Upper lobe of right lung (tissue), 1 donor: ENCODE results near the gene DHRS2. TPM values are rescaled to one million over a fixed set of nuclear protein-coding genes. Genes with fewer than 3 reads are reported as not detected.
A peak's percentile ranks its signal among the peaks of the same experiment; 100 is the strongest.
"Not testable (repeated sequence)": the region's sequence is repeated elsewhere in the genome, so short reads cannot be mapped to it uniquely, and the experiment has no call there.

ENCODE experiments used
- ATAC-seq: fragments of 200-7000 bp; cut with Tn5 transposase; one replicate; pipeline ENCODE4 v1.9.1; 2020; ENCODE audit warnings: mild to moderate bottlenecking, moderate library complexity
- DNase-seq: peaks from one replicate; pipeline ENCODE4 v3.0.0-alpha.2; 2020
- H3K27ac ChIP-seq: fragments of 200-600 bp; one replicate; pipeline ENCODE4 v1.8.0; 2022
- H3K27me3 ChIP-seq: fragments of 200-600 bp; one replicate; pipeline ENCODE4 v1.8.0; 2022; ENCODE audit warnings: mild to moderate bottlenecking
- H3K36me3 ChIP-seq: fragments of 200-600 bp; one replicate; pipeline ENCODE4 v1.8.0; 2022
- H3K4me1 ChIP-seq: fragments of 200-600 bp; one replicate; pipeline ENCODE4 v1.8.0; 2022
- H3K4me3 ChIP-seq: fragments of 200-600 bp; one replicate; pipeline ENCODE4 v1.8.0; 2022; ENCODE audit warnings: mild to moderate bottlenecking
- H3K9me3 ChIP-seq: fragments of 200-600 bp; one replicate; pipeline ENCODE4 v1.8.0; 2022
- intact Hi-C: fragments of 100-400 bp; cut with DNase I; formaldehyde crosslinking; loops from one replicate; pipeline ENCODE4 v1.11.0; 2022
- long read RNA-seq: library from polyadenylated mRNA; unstranded; transcript quantifications from one replicate; pipeline ENCODE4 v2.0.0, GENCODE V29; 2021
- total RNA-seq: library from RNA; stranded (reverse); fragmentation: NEBNext Ultra II Directional; extraction: Animal tissue kit (Norgen Biotek cat#: 25700); gene quantifications from one replicate; pipeline ENCODE4 v1.2.1, GENCODE V29; 2021
- TF ChIP-seq, protein P1 (sequence below): fragments of 200-600 bp; IDR thresholded peaks from one replicate; pipeline ENCODE4 v1.8.0; 2022; ENCODE audit warnings: antibody characterized with exemption
- donor health status: DM: no; HTN: yes; CAD: no; lungs with severe emphysema.

The DHRS2 gene, protein sequence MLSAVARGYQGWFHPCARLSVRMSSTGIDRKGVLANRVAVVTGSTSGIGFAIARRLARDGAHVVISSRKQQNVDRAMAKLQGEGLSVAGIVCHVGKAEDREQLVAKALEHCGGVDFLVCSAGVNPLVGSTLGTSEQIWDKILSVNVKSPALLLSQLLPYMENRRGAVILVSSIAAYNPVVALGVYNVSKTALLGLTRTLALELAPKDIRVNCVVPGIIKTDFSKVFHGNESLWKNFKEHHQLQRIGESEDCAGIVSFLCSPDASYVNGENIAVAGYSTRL
- total RNA-seq, result 0.61 TPM
- long read RNA-seq, partial matches to known transcripts, result 0 of 1 reads
- long read RNA-seq, other reads (novel, unspliced or antisense), result 0 of 1 reads

DNA sequence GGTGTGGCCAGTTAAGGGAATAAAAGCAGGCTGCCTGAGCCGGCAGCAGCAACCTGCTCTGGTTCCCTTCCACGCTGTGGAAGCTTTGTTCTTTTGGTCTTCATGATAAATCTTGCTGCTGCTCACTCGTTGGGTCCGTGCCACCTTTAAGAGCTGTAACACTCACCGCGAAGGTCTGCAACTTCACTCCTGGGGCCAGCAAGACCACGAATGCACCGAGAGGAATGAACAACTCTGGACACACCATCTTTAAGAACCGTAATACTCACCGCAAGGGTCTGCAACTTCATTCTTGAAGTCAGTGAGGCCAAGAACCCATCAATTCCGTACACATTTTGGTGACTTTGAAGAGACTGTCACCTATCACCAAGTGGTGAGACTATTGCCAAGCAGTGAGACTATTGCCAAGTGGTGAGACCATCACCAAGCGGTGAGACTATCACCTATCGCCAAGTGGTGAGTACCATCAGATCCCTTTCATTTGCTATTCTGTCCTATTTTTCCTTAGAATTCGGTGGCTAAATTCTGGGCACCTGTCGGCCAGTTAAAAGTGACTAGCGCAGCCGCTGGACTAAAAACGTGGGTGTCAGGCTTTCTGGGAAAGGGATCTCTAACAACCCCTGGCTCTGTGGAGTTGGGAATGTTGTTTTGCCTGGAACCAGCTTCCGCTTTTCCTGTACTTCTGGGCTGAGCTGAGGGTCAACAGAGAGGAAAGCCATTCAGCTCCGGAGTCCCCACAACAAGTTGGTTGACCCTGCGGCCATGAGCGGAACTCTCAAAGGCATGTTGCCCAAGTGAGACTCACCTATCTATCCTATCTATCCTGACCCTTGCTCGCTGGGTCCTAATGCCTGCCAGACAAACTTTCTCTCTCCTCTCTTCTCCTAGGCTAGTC, at the start of gene DHRS2:
DHRS2 (plus strand) TSS at position 48 of the 895 bp plus-strand sequence. CDS start 2,501 bp downstream, outside the sequence.
- DNase-seq, result no peak
- Histone ChIP-seq H3K27ac (no peak within 1 kb of the TSS), H3K27me3 (no peaks in the 10 kb centered on the region), H3K4me3 (no peak within 1 kb of the TSS), H3K9me3 (no peaks in the 10 kb centered on the region), H3K36me3 (no peaks in the 10 kb centered on the region), H3K4me1 (peaks cover 5% of the 10 kb centered on the region)
- ATAC-seq, result no peak
- intact Hi-C loops, result no loop called here
- TF ChIP-seq, protein P1, sequence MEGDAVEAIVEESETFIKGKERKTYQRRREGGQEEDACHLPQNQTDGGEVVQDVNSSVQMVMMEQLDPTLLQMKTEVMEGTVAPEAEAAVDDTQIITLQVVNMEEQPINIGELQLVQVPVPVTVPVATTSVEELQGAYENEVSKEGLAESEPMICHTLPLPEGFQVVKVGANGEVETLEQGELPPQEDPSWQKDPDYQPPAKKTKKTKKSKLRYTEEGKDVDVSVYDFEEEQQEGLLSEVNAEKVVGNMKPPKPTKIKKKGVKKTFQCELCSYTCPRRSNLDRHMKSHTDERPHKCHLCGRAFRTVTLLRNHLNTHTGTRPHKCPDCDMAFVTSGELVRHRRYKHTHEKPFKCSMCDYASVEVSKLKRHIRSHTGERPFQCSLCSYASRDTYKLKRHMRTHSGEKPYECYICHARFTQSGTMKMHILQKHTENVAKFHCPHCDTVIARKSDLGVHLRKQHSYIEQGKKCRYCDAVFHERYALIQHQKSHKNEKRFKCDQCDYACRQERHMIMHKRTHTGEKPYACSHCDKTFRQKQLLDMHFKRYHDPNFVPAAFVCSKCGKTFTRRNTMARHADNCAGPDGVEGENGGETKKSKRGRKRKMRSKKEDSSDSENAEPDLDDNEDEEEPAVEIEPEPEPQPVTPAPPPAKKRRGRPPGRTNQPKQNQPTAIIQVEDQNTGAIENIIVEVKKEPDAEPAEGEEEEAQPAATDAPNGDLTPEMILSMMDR, result no peak

DNA sequence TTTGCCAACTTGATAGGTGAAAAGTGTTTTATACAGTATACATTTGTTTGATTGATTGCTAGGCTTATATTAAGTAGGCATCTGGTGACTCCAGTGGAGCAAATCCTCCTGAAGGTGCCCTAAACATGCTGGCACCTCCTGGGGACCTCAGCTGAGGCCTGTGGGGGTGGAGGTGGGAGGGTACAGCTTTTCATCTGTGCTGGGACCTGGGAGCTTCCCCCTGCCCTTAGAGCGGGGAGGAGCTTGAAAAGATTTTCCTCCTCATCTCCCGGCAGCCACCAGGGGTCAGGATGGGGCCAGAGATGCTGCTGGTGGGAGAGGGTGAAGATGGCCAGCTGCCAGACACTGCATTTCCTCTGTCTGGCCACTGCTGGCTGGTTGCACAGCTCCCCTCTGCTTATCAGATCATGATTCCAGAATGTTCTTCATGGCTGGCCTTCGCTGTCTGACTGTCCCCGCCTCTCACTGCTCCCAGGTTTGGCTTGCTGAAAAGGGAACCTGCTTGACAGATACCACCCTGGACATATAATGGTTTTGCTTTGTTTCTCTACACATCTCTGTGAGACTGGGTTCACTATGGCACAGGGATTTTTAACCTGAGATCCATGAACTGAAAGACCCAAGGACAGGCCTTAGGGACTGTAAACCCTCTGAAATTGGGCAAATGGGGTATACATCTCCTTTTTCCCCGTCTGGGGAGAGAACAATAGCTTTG, 47.1 kb upstream of the DHRS2 start:
- peak; percentile 94 for DNase-seq
- TF ChIP-seq, protein P1, result peak; percentile 86
- no peak overlapping the region for H3K4me3 ChIP-seq
- no peak overlapping the region for H3K27ac ChIP-seq
- peaks cover 5% of the 10 kb centered on the region for H3K4me1 ChIP-seq
- peak; percentile 100 for ATAC-seq
- H3K36me3 ChIP-seq, result no peaks in the 10 kb centered on the region
- H3K27me3 ChIP-seq, result no peaks in the 10 kb centered on the region
- no peaks in the 10 kb centered on the region for H3K9me3 ChIP-seq
- intact Hi-C loops, result no loop called here

DNA sequence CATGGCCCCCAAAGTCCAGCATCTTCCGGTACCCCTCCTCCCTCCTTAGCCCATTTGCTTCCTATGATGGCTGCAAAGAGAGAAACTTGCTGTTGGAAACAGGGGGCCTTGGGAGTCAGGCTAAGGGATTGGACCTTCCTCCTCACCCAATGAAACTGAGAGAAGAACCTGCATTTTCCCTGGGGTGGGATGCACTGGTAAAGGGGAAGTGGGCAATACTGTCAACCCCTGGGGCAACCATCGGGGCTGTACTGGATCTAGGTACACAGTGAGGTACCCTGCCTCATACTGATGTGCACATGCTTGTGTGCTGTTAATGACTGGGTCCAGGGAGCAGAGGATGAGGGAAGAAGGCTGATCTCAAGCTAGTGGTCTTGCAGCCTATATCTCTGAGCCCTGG, 46.6 kb upstream of the DHRS2 start:
- no peak for DNase-seq
- no peak for ATAC-seq
- no peak overlapping the region for H3K27ac ChIP-seq
- H3K9me3 ChIP-seq, result no peaks in the 10 kb centered on the region
- peaks cover 5% of the 10 kb centered on the region for H3K4me1 ChIP-seq
- H3K36me3 ChIP-seq, result no peaks in the 10 kb centered on the region
- TF ChIP-seq, protein P1, result no peak
- intact Hi-C loops, result no loop called here
- H3K4me3 ChIP-seq, result no peak overlapping the region
- no peaks in the 10 kb centered on the region for H3K27me3 ChIP-seq

DNA sequence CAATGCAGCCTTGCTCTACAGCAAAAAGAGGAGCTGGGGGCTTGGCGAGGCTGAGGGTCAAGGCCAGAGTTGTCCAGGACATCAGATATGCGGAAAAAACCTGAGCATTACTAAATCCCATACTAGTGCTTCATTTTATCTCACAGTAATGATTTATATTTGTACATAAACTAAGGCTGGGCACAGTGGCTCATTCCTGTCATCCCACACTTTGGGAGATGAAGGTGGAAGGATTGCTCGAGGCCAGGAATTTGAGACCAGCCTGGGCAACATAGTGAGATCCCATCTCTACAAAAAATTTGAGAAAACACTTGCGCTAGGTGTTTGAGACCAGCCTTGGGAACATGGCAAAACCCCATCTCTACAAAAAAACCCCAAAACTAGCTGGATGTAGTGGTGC, 46.0 kb upstream of the DHRS2 start:
- no peak for DNase-seq

DNA sequence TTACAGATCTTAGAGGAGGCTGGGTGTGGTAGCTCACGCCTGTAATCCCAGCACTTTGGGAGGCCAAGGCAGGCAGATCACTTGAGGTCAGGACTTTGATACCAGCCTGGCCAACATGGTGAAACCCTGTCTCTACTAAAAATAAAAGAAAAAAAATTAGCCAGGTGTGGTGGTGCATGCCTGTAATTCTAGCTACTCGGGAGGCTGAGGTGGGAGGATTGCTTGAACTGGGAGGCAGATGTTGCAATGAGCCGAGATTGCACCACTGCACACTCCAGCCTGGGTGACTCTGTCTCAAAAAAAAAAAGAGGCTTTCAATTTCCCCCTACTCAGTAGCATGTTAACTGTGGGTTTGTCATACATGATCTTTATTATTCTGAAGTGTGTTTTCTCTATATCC, 42.0 kb upstream of the DHRS2 start:
- ATAC-seq, intact Hi-C loops, H3K36me3 ChIP-seq, H3K27me3 ChIP-seq, H3K27ac ChIP-seq, H3K9me3 ChIP-seq, DNase-seq, H3K4me1 ChIP-seq, H3K4me3 ChIP-seq: not testable (repeated sequence)

More for the DNA sequence above, 46.0 kb upstream of the DHRS2 start:
- no peaks in the 10 kb centered on the region for H3K27me3 ChIP-seq
- H3K4me3 ChIP-seq, result no peak overlapping the region
- H3K27ac ChIP-seq, result no peak overlapping the region
- intact Hi-C loops, result no loop called here
- H3K36me3 ChIP-seq, result no peaks in the 10 kb centered on the region
- H3K9me3 ChIP-seq, result no peaks in the 10 kb centered on the region
- peaks cover 5% of the 10 kb centered on the region for H3K4me1 ChIP-seq
- no peak for ATAC-seq
- TF ChIP-seq, protein P1, result no peak
